Naive B cell (primary cell): ENCODE data around the gene DOK4. TPM values are rescaled to one million over a fixed set of nuclear protein-coding genes. Genes with fewer than 3 reads are reported as not detected.
A peak's percentile ranks its signal among the peaks of the same experiment; 100 is the strongest.

ENCODE experiments used
- ATAC-seq, 2 donors: fragments of 150-1000 bp; cut with Tn5 transposase; 2 replicates each; pipeline ENCODE4 v1.10.0; 2021; ENCODE audit warnings: low read depth in 2 of 2, mild to moderate bottlenecking in 2 of 2, moderate library complexity in 2 of 2
- DNase-seq: peaks from one replicate; pipeline ENCODE4 v3.0.0; 2022
- H3K27ac Mint-ChIP-seq, 6 donors: one replicate each; pipeline ENCODE4 v1.8.0; 2020 to 2022; ENCODE audit warnings: mild to moderate bottlenecking in 6 of 6, mixed read lengths in 6 of 6, moderate library complexity in 5 of 6, inconsistent platforms in 2 of 6
- H3K27me3 Mint-ChIP-seq, 3 donors: one replicate each; pipeline ENCODE4 v1.8.0; 2021 to 2022; ENCODE audit warnings: mixed read lengths in 3 of 3, mild to moderate bottlenecking in 1 of 3
- H3K36me3 Mint-ChIP-seq, 2 donors: one replicate each; pipeline ENCODE4 v1.8.0; 2020 to 2022; ENCODE audit warnings: mixed read lengths in 2 of 2, inconsistent platforms in 1 of 2, mild to moderate bottlenecking in 1 of 2
- H3K4me1 Mint-ChIP-seq, 3 donors: one replicate each; pipeline ENCODE4 v1.8.0; 2020 to 2022; ENCODE audit warnings: mixed read lengths in 3 of 3, inconsistent platforms in 1 of 3, mild to moderate bottlenecking in 1 of 3, moderate library complexity in 1 of 3
- H3K4me3 Mint-ChIP-seq, 8 donors: one replicate each; pipeline ENCODE4 v1.8.0; 2020 to 2022; ENCODE audit warnings: mild to moderate bottlenecking in 8 of 8, mixed read lengths in 8 of 8, moderate library complexity in 8 of 8, inconsistent platforms in 2 of 8
- H3K9me3 Mint-ChIP-seq, 7 donors: one replicate each; pipeline ENCODE4 v1.8.0; 2020 to 2022; ENCODE audit warnings: mixed read lengths in 7 of 7, mild to moderate bottlenecking in 5 of 7, inconsistent platforms in 2 of 7, moderate library complexity in 1 of 7
- polyA plus RNA-seq, 6 donors: library from polyadenylated mRNA; unstranded; fragments of 300-500 nt; fragmentation: Illumina TruSeq; gene quantifications; one replicate each; pipeline ENCODE4 v1.2.3, GENCODE V29; 2021; ENCODE audit warnings: low read depth in 6 of 6

Gene DOK4
- polyA plus RNA-seq, 6 donors from 2014 or later, result 0.22 to 2.1 (median 1.4) TPM; not detected in 1

DNA sequence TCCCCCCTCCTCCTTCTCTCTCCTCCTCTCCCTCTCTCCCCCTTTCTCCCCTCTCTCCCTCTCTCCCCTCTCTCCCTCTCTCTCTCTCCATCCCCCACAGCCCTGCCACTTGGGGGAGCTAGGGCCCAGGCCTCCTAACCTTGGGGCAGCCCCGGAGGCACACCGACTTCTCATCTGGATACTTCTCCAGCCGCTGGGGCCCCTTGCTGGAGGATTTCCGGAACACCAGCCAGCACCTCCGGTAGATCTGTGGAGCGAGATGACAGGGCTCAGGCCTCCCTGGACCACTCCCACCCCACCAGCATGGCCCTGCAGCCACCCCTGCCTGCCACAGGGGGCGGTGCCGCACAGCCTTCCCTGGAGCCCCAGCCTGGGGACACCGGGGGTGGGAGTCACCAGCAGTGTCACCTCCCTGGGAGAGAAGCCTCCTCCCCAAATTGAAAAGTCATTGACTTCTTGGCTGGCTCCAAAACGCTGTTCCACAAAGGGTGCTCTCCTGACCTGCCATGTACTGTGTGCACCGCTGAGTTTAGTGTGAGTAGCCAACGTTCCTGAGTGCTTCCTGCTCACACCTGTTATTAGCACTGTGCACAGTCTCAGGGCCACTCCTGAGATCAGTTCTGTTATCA, 10.5 kb downstream of the DOK4 start:
- peak overlapping the region in 3 of 8 donors; percentile 9 to 65 (median 64) for H3K4me3 Mint-ChIP-seq
- ATAC-seq (peak; percentile 83 to 88), DNase-seq (peak; percentile 69)
- peak overlapping the region in 1 of 6 donors; percentile 69 for H3K27ac Mint-ChIP-seq
- H3K4me1 Mint-ChIP-seq, result peaks cover 26 to 44% (median 44%) of the 10 kb centered on the region in 3 donors
- peaks cover 0 to 7% of the 10 kb centered on the region in 2 donors for H3K36me3 Mint-ChIP-seq
- peaks cover 0 to 20% (median 15%) of the 10 kb centered on the region in 3 donors for H3K27me3 Mint-ChIP-seq
- H3K9me3 Mint-ChIP-seq, result no peaks in the 10 kb centered on the region

DNA sequence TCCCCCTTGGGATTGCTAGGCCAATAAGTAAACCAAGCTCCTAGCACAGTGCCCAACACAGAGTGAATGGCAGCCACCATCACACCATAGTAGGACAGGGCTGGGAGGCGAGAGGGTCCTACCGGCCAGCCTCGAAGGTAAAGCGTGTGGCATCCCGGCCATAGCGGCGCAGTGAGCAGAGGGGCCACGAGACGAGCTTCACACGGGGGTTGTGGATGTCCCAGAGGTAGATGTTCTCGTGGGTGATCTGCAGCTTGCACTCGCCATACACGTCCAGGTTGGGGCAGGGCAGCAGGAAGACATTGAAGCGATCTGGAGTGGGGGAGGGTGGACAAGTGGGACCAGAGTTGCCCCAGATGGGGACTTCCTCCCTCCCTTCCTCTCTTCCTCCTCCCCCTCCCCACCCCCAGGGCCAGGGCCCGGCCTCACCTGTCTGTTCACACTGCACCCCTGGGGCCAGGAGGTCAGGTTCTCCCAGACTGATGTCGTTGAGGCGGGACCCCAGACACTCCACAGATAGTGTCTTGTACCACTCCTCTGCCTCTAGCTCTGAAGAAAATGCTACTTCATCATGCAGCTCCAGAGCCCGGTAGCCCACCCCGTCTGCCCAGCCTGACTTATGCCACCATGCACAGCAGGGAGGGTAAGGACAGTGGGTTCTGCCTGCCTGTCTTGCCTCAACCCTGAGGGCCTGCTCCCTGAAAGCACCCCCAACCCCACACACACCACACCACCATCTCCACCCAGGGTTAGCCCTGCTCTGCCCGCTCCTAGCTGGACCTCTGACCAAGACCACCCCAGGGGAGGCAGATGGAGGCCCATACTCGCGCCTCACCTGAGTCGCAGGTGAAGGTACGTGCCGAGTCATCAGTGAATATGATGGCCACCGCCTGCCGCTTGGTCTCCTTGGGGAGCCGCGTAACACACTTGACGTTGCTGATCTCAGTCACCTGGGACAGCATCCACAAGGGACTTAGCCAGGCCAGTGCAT, 11.3 kb downstream of the DOK4 start:
- no peaks in the 10 kb centered on the region for H3K9me3 Mint-ChIP-seq
- DNase-seq, result no peak
- H3K4me1 Mint-ChIP-seq, result peaks cover 26 to 41% (median 36%) of the 10 kb centered on the region in 3 donors
- peaks cover 0 to 7% of the 10 kb centered on the region in 2 donors for H3K36me3 Mint-ChIP-seq
- no peak overlapping the region for H3K27ac Mint-ChIP-seq
- no peak for ATAC-seq
- peaks cover 0 to 12% (median 8%) of the 10 kb centered on the region in 3 donors for H3K27me3 Mint-ChIP-seq
- H3K4me3 Mint-ChIP-seq, result peak overlapping the region in 2 of 8 donors; percentile 11 to 47

- Mint-ChIP-seq H3K27ac (peak overlapping the region in 1 of 6 donors; percentile 58), H3K36me3 (peaks cover 0 to 7% of the 10 kb centered on the region in 2 donors), H3K9me3 (no peaks in the 10 kb centered on the region), H3K4me1 (peaks cover 21 to 33% (median 27%) of the 10 kb centered on the region in 3 donors), H3K27me3 (peaks cover 0 to 5% (median 0%) of the 10 kb centered on the region in 3 donors), H3K4me3 (no peak overlapping the region)
- DNase-seq, result no peak
- no peak for ATAC-seq
Measured at GRCh38 chr16:57473906-57474305, 12.4 kb downstream of the DOK4 start.

DNA sequence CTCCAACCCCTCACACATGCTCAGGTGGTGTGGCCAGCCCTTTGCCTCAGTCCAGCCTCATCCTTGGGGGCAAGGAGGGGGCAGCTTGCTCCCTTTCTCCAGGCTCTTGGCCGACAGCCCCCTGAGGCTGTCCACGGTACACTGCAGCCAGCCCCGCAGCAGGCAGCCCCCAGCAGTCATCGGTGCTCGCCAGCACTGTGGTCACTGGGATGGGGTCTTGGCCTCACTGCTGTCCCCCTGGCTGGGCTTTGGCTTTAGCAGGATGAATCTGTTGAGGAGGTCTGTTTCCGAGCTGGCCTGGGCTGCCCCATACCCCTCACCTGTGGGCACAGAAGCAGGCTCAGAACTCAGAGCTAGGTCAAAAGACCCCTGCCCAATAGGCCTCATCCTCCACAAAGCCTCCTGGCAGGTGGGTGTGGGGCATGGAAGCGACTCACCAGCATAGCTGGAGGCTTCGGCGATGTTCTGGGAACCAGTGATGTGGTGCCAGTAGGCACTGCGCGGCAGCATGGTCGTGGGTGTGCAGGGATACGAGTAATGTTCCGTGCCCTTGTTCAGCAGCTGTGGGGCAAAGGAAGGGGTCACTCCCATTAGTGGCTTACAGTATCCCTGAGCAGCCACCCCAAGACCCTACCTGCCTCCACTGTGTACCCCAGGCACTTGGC, 13.0 kb downstream of the DOK4 start:
- ATAC-seq (no peak), DNase-seq (no peak)
- H3K4me3 Mint-ChIP-seq, result no peak overlapping the region
- H3K27ac Mint-ChIP-seq, result no peak overlapping the region
- no peaks in the 10 kb centered on the region for H3K27me3 Mint-ChIP-seq
- no peaks in the 10 kb centered on the region for H3K9me3 Mint-ChIP-seq
- peaks cover 19 to 27% (median 21%) of the 10 kb centered on the region in 3 donors for H3K4me1 Mint-ChIP-seq
- peaks cover 0 to 13% of the 10 kb centered on the region in 2 donors for H3K36me3 Mint-ChIP-seq

- H3K27ac Mint-ChIP-seq, result peak overlapping the region in 2 of 6 donors; percentile 65 to 74
- DNase-seq (no peak), ATAC-seq (no peak)
- no peak overlapping the region for H3K4me3 Mint-ChIP-seq
- H3K36me3 Mint-ChIP-seq, result peaks cover 0 to 19% of the 10 kb centered on the region in 2 donors
- H3K27me3 Mint-ChIP-seq, result no peaks in the 10 kb centered on the region
- H3K9me3 Mint-ChIP-seq, result no peaks in the 10 kb centered on the region
- H3K4me1 Mint-ChIP-seq, result peaks cover 17 to 20% (median 20%) of the 10 kb centered on the region in 3 donors
Measured at GRCh38 chr16:57472665-57473060, 13.6 kb downstream of the DOK4 start.

GRCh38 chr16:57471852-57472664, 14.2 kb downstream of the DOK4 start:
- Mint-ChIP-seq H3K27ac (peak overlapping the region in 3 of 6 donors; percentile 28 to 91 (median 65)), H3K27me3 (no peaks in the 10 kb centered on the region), H3K36me3 (peaks cover 0 to 23% of the 10 kb centered on the region in 2 donors), H3K4me3 (no peak overlapping the region), H3K9me3 (no peaks in the 10 kb centered on the region), H3K4me1 (peaks cover 17 to 20% (median 17%) of the 10 kb centered on the region in 3 donors)
- ATAC-seq (no peak), DNase-seq (no peak)

DNA sequence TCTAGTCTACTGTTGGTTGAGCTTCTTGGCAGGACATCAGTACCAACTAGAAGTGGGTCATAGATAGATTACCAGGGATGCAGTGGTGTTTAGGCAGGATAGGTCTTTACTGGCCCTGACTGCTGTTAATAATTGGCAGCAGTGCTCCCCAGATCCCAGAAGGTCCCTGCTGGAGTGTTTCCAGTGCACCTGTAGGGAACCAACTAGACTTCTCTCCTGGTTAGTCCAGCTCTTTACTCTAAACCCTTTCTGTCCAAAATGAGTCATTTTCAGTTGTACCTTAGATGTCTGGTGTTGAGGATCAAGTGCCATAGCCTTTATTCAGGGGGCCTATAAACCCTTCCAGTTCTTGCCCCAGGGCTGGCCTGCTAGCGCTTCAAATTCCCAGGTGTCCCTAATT, 15.1 kb downstream of the DOK4 start:
- no peak for DNase-seq
- peaks cover 0 to 23% of the 10 kb centered on the region in 2 donors for H3K36me3 Mint-ChIP-seq
- H3K4me1 Mint-ChIP-seq, result peaks cover 11 to 15% (median 11%) of the 10 kb centered on the region in 3 donors
- H3K4me3 Mint-ChIP-seq, result no peak overlapping the region
- H3K27me3 Mint-ChIP-seq, result no peaks in the 10 kb centered on the region
- no peak overlapping the region for H3K27ac Mint-ChIP-seq
- H3K9me3 Mint-ChIP-seq, result no peaks in the 10 kb centered on the region
- ATAC-seq, result no peak

- no peaks in the 10 kb centered on the region for H3K9me3 Mint-ChIP-seq
- H3K4me1 Mint-ChIP-seq, result peaks cover 6 to 11% (median 10%) of the 10 kb centered on the region in 3 donors
- H3K27me3 Mint-ChIP-seq, result no peaks in the 10 kb centered on the region
- no peak for ATAC-seq
- DNase-seq, result no peak
- H3K27ac Mint-ChIP-seq, result no peak overlapping the region
- no peak overlapping the region for H3K4me3 Mint-ChIP-seq
- peaks cover 0 to 23% of the 10 kb centered on the region in 2 donors for H3K36me3 Mint-ChIP-seq
Measured at GRCh38 chr16:57470711-57471110, 15.6 kb downstream of the DOK4 start.

DNA sequence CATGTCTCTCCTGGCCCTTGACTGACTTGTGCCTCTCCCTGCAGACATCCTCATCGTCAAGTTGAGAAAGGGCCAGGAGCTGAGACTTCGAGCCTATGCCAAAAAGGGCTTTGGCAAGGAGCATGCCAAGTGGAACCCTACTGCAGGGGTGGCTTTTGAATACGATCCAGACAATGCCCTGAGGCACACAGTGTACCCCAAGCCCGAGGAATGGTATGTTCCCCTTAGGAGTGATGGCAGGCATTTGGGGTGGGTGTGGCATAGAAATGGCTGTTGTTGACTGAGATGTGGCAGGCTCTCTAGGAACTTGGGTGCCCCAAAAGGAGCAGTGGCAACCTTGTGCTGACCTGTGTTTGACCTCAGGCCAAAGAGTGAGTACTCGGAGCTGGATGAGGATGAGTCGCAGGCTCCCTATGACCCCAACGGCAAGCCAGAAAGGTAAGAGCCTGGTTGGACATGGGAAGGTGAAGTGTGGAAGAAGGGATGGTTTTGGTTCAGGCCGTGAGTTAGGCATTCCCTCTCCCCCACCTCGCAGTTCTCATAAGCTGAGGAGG, 16.3 kb downstream of the DOK4 start:
- no peak overlapping the region for H3K4me3 Mint-ChIP-seq
- no peak for ATAC-seq
- H3K4me1 Mint-ChIP-seq, result peaks cover 1 to 11% (median 10%) of the 10 kb centered on the region in 3 donors
- H3K27ac Mint-ChIP-seq, result no peak overlapping the region
- no peaks in the 10 kb centered on the region for H3K27me3 Mint-ChIP-seq
- no peak for DNase-seq
- H3K9me3 Mint-ChIP-seq, result no peaks in the 10 kb centered on the region
- H3K36me3 Mint-ChIP-seq, result peaks cover 0 to 23% of the 10 kb centered on the region in 2 donors

DNA sequence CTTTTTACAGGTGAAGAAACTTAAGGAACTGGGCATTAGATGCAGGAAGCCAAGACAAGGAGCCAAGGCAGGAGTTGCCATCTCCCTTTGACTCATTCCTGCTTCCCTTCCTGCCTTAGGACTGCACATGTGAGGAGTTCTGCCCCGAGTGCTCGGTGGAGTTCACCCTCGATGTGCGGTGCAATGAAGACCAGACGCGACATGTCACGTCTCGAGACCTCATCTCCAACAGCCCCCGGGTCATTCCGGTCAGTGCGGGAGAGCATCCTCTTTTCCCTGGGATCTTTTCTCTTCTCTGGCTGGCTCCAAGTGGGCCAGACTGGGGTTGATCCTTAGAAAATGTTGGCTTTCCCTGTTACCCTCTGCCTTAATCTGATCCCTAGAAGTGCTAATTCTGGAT, 17.2 kb downstream of the DOK4 start:
- no peak for ATAC-seq
- peaks cover 9 to 18% (median 18%) of the 10 kb centered on the region in 3 donors for H3K4me1 Mint-ChIP-seq
- peak overlapping the region in 1 of 8 donors; percentile 7 for H3K4me3 Mint-ChIP-seq
- H3K27me3 Mint-ChIP-seq, result no peaks in the 10 kb centered on the region
- peaks cover 0 to 23% of the 10 kb centered on the region in 2 donors for H3K36me3 Mint-ChIP-seq
- DNase-seq, result no peak
- peak overlapping the region in 1 of 6 donors; percentile 30 for H3K27ac Mint-ChIP-seq
- H3K9me3 Mint-ChIP-seq, result no peaks in the 10 kb centered on the region

- no peak for ATAC-seq
Measured at GRCh38 chr16:57468346-57468745, 17.9 kb downstream of the DOK4 start.

DNA sequence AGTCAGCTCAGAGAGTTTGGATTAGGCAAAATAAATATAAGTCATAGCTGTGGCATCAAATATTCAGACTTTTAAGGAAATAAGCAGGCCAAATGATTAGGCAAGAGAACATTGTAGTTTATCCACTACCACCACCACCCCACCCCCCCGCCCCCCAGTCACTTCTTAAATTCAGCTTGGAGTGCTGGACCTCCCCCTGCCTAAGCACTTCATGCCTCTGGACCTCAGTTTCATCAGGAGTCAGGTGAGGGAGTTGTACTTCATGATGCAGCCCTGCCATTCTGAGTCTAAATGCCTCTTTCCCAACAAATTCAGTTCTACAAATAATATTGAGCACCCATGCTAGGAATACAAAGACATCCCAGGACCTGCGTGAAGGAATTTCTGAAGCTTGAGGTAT, 21.8 kb downstream of the DOK4 start:
- Mint-ChIP-seq H3K27me3 (no peaks in the 10 kb centered on the region), H3K36me3 (peaks cover 0 to 22% of the 10 kb centered on the region in 2 donors), H3K4me1 (peaks cover 21 to 34% (median 22%) of the 10 kb centered on the region in 3 donors), H3K27ac (no peak overlapping the region), H3K4me3 (peak overlapping the region in 4 of 8 donors; percentile 36 to 100 (median 76)), H3K9me3 (no peaks in the 10 kb centered on the region)
- ATAC-seq, result no peak
- DNase-seq, result no peak

More at GRCh38 chr16:57468346-57468745, 17.9 kb downstream of the DOK4 start:
- Mint-ChIP-seq H3K27me3 (no peaks in the 10 kb centered on the region), H3K4me1 (peaks cover 15 to 25% (median 19%) of the 10 kb centered on the region in 3 donors), H3K36me3 (peaks cover 0 to 23% of the 10 kb centered on the region in 2 donors), H3K9me3 (no peaks in the 10 kb centered on the region), H3K4me3 (no peak overlapping the region), H3K27ac (no peak overlapping the region)
- DNase-seq, result no peak
